ENCODE results near the gene KIF13A. TPM values are rescaled to one million over a fixed set of nuclear protein-coding genes. Genes with fewer than 3 reads are reported as not detected.

Gene KIF13A
- total and polyA plus RNA-seq, 2 experiments from 2014 or later = 8.4 to 28.2 TPM

DNA sequence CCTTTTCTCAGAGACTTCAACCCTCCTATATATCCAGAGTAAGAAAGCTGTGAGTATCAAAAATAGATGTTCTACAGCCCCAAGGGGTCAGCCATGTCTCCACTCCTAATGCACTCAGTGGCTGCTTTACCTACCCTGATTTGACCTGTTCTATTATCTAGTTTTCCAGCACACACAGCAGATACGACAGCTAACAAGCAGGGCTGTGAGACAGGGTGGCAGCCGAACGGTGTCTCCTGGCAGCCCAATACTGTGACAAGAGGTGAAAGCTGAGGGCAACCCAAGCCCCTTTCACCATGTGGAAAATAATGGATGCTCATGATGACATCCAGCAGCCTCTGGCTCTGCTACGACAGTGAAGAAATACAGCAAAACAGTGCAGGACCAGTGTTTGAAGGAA lies 67.9 kb downstream of the KIF13A start:
- no peak for DNase-seq (ENCODE audit: low spot score)
- Mint-ChIP-seq H3K27ac (no peak overlapping the region), H3K4me1 (peaks cover 37% of the 10 kb centered on the region), H3K4me3 (no peak overlapping the region), H3K27me3 (ENCODE audit: insufficient read depth, low read depth, poor library complexity) (no peaks in the 10 kb centered on the region), H3K9me3 (no peaks in the 10 kb centered on the region; the same call in 2 of the 3 replicates), H3K36me3 (ENCODE audit: low read depth) (no peaks in the 10 kb centered on the region; the same call in 2 of the 3 replicates)
- Histone ChIP-seq H3K4me2 (no peak overlapping the region), H2AFZ (no peak overlapping the region), H3K4me1 (ENCODE audit: insufficient read depth) (peaks cover 30% of the 10 kb centered on the region), H4K20me1 (replicated peaks; ENCODE audit: insufficient read depth) (peaks cover 4% of the 10 kb centered on the region; the same call in 1 of the 2 replicates), H3K36me3 (ENCODE audit: insufficient read depth) (no peaks in the 10 kb centered on the region), H3K4me3 (no peak overlapping the region), H3K9me2 (ENCODE audit: insufficient read depth) (peaks cover 5% of the 10 kb centered on the region; the same call in 1 of the 2 replicates), H3K27ac (ENCODE audit: low read depth) (no peak overlapping the region), H3K79me2 (replicated peaks; ENCODE audit: insufficient read depth) (peaks cover 87% of the 10 kb centered on the region), H3K27me3 (ENCODE audit: insufficient read depth) (no peaks in the 10 kb centered on the region), H3F3A (replicated peaks; ENCODE audit: low read depth) (no peaks in the 10 kb centered on the region)
- no peak for ATAC-seq
- TF ChIP-seq JUNB (IDR thresholded peaks at IDR 0.05; ENCODE audit: unreplicated experiment) = no peak
- TF ChIP-seq CTCF (conservative IDR thresholded peaks at IDR 0.05; ENCODE audit: low read depth in 2 of 2) = no peak
- no peak for TF ChIP-seq REST (IDR thresholded peaks at IDR 0.05; ENCODE audit: unreplicated experiment)
- TF ChIP-seq STAT1 (IDR thresholded peaks at IDR 0.05; ENCODE audit: unreplicated experiment) = no peak
- no peak for TF ChIP-seq ZNF114 (CRISPR knock-in tag; IDR thresholded peaks at IDR 0.05)
- TF ChIP-seq NANOG (IDR thresholded peaks at IDR 0.05; ENCODE audit: borderline replicate concordance) = no peak
- TF ChIP-seq, protein P1, sequence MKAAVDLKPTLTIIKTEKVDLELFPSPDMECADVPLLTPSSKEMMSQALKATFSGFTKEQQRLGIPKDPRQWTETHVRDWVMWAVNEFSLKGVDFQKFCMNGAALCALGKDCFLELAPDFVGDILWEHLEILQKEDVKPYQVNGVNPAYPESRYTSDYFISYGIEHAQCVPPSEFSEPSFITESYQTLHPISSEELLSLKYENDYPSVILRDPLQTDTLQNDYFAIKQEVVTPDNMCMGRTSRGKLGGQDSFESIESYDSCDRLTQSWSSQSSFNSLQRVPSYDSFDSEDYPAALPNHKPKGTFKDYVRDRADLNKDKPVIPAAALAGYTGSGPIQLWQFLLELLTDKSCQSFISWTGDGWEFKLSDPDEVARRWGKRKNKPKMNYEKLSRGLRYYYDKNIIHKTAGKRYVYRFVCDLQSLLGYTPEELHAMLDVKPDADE (IDR thresholded peaks at IDR 0.05) = no peak
- no peak for TF ChIP-seq CREB1 (CRISPR knock-in tag; IDR thresholded peaks at IDR 0.05; ENCODE audit: low read depth)

Measured in GM23338 (cell line).